NOMO-1 treated with dmso at 0.1 percent for 144 hours (cell line): ENCODE results near the gene S100A12.
"Not testable (repeated sequence)": the region's sequence is repeated elsewhere in the genome, so short reads cannot be mapped to it uniquely, and the experiment has no call there.

Source experiments
- DNase-seq: peaks from one replicate; lab custom pipeline; 2025; ENCODE audit not compliant: unreplicated experiment; lab: John Stamatoyannopoulos, UW

The S100A12 gene

DNA sequence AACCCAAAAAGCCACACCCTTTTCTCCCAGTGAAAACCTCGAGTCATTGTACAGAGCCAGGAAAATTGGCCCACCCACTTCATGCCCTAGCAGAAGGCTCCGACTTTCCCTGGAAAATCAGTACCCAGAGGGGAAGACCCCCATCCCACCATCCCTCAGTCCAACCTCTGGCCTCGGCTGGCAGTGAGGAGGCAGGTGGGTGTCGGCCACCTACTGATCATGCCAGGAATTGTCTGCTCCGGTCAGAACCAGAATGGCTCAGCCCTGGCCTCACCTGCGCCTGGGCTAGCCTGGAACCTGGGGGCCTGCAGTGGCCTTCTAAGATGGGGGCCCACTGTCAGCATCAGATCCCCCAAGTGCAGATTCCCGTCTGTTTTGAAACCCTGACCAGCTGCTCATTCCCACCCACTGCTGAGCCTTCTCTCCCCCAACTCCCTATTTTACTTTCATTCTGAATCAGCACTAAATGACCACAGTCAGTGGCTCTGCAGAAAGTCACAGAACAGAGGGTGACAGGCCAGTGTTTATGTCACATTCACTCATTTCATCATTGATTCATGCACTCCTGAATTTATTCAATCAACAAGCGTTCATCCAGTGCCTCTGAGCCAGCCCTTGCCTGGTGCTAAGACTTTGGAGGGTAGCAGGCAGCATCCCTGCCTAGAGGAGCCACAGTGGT, 20.8 kb downstream of the S100A12 start:
- DNase-seq, result no peak

DNA sequence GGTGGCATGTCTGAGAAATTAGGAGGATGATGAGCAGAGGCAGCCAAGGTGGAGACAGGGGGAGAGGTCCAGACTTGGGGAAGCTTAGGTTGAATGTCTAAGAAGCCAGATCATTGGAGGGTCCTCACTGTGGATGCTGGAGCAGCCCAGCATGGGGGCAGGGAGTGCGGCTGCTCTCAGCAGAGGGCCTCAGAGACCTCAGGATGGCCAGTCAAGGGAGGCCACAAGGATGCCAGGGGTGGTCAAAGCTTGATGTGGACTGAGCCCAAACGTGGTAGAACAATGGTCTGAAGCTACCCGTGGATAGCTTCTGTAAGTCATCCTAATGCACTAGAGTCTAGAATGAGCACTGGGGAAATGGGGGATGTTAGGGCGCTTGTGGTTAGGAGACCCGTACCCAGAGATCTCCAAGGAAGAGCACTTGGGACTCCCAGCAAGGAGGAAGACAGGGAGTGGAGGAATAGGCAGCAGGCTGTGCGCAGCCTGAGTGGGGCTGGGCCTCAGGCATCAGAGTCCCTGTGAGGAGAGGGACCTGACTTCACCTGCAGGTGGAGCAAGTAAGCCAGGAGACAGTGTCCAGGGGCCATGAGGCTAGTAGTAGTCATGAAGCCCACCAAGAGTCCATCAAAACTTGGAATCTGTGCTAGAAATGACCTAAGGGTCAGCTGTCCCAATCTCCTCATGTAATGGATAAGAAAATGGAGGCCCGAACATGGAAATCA, 22.0 kb downstream of the S100A12 start:
- no peak for DNase-seq

DNA sequence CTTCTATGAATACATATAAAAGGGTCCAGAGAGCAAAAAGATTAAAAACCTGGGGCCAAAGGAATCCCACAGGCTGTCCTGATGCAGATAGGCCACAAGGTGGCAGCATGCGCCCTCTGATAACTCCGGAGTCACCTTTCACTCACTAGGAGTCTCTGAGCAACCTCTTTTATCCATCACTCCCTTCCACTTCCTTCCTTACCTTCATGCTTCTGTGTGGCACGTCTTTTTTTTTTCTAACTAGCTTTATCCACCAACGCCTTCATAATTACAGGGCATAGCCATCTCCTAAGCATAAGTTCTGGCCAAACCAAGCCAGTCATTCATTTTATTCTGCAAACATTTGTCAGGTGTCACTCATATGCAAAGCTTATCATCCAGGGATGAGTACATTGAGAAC, 22.9 kb downstream of the S100A12 start:
- peak; percentile 52 for DNase-seq

DNA sequence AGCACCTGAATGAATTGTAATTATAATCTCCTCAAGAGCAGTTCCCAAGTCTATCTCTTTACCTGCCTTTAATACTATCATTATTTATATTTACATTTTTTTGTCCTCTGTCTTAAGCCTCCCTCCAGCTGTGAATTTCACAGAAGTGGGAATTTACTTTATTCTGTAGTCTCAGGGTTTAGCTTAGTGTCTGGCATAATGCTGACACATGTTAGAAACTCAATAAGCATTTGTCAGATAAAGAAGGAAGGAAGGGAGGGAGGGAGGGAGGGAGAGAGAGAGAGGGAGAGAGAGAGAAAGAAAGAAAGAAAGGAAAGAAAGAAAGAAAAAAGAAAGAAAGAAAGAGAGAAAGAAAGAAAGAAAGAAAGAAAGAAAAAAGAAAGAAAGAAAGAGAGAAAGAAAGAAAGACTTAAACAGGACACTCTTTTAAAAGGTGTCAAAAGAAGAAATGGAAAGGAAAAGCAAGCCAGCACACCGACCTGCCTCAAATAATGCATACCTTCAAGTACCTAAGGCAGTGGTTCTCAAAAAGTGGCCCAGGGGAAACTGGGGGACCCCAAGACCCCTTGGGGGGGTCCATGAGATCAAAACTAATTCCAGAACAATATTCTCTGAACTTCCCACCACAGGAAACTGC, 25.0 kb downstream of the S100A12 start:
- DNase-seq, result no peak

DNA sequence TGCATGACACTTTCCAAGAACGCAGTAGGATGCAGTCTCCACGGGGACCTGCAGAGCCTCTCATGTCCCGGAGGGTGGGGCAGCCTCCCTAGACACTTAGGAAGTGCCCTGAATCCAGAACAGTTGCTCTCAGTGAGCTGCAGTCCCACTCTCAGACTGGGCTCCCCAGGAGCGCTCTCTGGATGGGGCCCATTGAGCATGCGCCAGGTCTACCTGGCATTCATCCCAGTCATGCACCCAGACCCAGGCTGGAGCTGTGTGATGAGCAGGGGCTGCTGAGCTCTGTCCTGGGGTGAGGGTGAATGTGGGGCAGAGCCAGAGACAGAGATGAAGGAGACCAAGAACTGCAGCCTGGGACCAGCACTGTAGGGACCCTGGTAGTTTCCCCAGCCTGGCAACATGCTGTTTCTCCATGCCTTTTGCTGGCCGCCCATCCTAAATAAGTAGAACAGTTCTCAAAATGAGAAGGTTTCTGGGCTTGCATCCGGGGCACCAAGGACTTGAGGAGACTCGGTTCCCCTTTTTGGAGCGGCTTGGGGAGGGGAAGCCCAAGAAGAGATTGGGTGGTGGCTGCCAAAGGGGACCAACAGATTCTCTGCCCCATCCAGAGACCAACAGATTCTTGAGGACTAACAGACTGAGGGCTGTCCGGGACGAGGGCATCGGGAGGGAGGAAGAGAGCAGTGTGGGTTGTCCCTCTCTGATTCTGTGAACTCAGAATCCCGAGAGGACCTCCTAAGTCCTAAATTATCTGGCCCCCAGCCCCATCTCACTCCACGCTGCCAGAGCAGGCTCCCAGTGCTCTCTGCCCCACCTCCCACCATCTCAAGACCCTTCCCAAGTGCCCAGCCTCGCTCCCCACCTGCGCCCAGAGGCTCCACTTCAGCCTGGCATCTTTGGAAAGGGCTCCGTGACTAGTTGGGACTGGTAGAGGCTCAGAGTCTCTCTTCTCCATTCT, 25.8 kb downstream of the S100A12 start:
- no peak for DNase-seq

DNA sequence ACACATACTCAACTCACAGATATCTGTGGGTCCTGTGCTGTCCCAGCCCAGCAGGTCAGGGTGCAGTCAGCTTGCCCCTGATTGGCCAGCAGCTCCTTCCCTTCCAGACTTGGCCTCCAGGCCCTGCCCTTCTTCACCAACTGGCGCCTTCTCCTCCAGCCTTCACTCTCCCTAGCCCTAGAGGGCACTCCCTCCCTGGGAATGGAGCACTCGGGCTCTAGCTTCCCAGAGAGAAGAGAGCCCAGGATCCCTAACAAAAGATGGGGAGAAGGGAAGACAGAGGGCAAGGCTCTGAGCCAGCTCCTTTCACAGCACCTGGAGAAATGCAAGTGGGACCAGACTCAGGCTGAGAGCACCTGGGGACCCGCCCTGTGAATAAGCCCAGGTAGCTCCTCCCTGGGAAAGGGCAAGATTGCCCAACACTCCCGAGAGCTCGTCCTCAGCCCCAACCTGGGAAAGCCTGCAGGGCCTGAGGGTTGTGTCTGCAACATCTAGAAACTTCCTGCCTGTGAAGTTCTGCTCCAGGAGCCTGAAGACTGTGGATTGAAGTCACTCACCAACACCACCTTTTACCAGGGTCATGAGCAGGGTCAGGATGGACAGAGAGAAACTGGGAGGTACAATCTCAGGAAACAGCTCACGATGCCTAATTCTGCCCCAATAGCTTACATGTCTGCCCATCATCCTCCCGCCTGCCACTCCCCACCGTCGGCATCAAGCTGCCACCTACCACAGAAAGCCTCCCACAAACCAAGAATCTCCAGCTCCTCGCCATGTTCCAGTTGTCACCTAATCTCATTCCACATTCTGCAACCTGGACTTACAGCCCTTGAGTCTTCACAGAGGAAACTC, 26.7 kb downstream of the S100A12 start, which contains the start of gene PGLYRP4:
TSS of gene PGLYRP4 (minus strand) at position 331 of the 852 bp plus-strand sequence. CDS start 909 bp downstream, outside the sequence.
- no peak for DNase-seq

DNA sequence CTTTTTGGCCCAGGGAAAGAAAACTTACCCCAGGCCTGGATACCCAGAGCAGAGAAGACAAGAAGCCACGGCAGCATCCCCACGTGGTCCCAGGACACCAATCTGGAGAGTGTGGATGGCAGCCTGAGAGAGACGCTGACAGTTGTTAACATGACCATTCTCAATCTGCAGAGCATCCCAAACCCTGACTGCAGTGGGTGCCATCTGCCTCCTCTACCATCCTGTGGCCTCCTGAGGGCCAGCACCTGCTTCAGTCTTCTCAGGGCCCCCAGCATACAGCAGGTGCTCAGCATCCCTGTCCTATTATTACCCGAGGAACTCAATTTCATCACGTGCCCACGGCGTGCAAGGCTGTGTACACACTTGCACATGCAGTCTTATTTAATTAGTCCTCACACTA, 27.6 kb downstream of the S100A12 start:
- DNase-seq, result no peak

DNA sequence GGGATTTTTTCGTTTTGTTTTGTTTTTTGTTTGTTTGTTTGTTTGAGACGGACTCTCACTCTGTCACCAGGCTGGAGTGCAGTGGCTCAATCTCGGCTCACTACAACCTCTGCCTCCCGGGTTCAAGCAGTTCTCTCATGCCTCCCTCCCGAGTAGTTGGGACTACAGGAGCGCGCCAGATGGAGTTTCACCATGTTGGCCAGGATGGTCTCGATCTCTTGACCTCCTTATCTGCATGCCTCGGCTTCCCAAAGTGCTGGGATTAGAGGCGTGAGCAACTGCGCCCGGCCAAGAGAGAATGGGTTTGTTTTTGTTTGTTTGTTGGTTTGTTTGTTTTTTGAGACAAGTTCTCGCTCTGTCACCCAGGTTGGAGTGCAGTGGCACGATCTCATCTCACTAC, 28.4 kb downstream of the S100A12 start:
- DNase-seq, result not testable (repeated sequence)

DNA sequence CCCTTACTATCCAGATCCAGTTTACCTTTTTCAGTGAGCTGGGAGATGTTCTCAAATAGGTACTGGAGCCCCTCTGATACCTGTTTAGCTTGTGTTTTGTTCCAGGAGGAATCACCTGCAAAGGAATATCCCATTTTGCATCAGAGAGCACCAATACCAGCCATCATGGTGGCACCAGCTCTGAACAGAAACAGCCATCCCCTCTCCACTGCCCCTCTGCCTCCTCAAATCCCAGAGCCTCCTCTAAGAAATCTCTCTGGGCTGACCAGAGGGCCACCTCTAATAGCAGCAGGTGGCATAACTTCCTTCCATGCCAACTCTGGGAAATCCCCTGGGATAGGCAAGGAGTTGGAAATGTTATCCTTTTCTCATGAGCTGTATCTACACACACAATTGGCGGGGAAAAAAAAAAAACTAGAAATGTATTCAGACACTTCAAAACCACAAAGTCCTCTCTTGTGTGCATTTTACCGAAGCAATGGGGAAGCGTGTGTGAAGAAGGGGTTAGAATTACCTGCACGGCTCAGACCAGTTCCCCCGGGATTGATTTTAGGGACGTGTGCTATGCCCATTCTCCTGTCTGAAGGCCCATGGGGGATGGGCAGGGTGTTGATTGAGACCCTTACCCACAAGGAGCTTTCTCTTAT, 29.2 kb downstream of the S100A12 start:
- no peak for DNase-seq

DNA sequence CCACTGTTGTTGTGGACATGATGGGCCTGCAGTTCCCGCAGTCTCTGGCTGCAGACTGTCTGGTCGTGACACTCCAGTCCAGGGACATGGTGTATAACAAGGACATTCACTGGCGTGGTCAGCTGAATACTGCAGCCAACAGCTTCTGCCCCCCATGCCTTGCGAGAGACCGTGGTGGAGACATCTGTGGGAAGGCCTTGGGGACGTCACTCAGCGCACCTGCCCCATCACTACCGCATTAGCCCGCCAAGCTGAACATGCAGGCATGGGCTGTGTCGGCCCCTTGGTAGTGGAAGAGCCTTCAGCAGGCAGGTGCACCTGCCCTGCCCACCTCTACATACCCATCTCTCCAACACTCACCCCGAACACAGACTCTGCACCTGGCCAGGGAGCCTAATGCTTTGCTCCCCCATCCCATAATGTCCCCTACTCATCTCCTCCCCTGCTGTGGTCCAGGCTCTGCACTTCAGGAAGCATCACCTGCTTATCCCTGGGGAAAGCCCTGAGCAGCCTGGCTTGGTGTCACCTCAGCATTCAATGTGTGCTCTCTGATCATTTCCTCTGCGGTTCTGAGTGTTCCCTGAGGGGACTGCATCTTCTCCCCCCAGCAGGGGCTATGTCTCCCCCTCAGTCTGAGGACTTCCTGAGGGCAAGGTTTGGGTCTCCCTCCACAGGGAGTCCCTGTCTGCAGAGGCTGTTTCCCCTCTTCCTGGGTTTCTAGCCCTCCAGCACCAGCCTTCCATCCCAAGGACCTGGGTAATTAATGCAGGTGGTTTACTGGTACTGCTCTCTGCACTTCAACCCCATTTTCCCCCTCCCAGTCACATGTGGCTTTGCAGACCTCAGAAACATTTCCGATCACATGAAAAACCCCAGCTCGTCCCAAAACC, 30.0 kb downstream of the S100A12 start:
- no peak for DNase-seq

DNA sequence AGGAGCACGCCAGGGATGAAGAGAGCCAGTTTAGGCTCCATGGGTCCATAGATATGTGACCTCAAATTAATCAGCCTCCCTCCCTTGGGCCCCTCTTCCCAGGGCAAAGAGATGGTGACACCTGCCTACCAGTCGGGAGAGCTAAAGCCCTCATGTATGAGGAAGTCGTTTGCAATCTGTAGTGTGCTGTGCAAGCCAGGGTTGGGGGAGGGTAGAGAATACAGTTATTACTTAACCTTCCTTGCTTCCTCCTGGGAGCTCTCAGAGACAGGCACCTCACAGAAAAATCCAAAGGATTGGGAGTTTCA, 30.7 kb downstream of the S100A12 start:
- DNase-seq, result peak; percentile 75

DNA sequence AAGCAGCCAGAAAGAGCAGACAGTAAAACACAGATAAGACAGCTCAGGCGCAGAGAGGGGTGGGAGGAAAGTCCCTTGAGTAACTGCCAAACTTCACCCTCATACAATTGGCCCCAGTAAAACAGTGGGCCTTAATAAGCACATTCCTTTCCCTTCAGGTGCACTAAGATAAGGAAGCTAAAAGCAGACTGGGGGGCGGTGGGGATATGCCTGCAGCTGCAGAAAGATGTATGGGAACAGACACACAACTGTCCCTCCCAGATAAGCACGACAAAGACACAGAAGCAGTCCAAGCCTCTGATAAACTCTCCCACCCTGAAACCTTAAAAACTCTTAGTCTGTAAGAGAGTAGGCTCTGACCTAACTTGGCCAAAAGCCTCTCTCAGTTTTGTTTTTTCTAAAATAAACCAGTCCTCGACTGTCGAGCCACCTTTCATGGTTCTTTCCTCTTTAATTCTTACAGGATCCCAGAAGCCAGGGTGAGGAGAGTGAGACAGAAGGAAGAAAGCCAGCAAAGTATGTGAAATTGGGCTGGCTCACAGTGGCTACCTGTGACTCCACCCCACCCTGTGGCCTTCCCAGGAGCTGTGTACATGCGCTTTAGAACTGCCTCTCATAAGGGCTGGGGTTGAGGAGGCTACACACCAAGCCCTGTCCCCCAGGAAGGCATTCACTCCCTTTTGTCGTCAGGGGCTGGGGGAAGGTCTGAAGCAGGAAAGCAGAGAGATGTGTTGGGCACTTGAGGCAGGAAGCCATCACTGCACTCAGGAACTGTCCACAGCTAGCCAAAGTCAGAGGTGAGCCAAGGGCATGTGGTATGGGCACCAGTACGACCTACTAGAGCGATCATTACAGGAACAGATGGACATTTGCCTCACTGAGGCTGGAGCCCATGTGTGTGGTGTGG, 31.4 kb downstream of the S100A12 start:
- DNase-seq, result no peak

DNA sequence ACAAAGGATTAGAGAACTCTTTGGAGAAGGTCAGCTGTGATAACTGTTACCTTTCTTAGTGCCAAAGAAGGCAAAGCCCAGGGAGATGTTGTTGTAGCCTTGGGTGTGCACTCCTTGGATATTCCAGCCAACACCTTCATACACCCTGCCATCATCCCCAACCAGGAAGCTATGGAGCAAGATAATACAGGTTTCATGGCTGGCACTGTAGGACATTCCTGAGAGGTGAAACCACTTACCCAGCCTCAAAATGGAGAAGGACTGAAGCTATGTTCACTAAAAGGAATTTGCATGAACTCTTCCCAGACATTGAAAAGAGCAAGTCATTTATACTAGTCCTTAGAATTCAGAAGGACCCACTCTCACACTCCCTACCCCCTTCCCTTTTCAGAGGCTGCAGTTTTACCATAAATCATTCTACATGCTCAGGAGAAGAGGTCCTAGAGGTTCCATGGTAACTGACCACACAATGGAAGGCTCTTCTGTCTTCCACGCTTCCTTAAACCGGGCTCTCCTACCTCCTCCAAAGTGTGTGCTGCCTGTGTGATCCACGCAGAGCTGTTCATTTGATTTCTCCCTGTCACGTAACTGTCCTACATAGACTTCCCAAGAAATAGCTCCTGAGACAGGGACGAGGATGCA, 32.3 kb downstream of the S100A12 start:
- no peak for DNase-seq

DNA sequence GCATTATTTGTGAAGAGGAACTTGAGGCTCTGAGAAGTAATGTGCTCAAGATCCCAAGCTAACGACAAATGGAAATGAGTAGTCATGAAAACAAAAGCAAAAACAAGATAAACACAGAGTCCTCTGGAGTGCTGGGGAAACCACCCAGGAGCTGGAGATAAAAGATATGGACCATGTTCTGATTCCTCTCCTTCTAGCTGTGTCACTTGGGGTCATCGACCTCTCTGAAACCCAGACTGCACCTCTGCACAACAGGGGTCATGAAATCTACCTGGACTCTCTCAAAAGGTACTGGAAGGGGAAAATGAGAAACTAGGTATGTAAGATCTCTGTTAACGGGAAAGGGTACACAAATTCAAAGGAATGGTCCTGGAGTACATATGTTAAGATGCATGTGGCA, 33.2 kb downstream of the S100A12 start:
- no peak for DNase-seq

DNA sequence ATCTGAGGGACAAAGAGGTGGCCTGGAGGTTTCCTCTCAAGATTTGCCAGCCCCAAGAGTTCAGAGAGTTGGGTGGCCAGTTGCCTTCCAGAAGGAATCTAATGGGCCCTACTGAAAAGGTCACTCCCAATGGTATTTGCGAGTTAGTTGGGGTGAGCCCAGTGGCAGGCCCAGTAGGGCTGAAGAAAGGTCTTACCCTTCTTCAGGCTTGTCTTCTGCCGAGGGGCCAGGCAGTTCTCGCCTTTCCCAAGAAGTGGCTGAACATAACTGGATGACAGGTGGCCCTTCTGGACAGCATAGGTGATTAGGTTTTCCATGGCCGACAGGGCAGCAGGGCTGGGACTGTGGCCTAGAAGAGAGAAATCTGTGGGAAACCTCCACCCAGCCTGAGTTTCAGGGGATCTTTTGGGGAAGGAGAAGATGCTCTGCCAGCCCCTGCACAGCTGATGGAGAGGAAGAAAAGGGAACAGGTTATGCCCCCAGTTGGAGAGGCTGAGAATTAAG, 33.9 kb downstream of the S100A12 start:
- DNase-seq, result no peak

DNA sequence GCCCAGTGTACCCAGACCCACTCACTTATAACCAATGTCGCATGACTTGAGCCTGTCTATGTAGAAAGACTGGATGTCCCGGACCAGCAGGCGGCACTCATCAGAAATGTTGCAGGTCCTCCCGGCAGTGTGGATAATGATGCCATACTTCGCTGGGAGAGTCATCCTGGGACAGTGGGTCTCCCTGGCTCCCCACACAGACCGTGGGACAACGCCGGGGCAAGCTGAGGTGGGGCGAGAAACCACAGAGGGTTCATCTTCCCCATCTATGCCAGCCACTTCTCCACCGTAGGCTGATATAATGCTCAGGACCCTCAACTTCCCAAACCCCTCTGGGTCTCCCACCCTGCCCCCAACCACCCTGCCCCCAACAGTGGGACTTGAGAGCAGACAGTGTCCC, 35.1 kb downstream of the S100A12 start:
- DNase-seq, result no peak

DNA sequence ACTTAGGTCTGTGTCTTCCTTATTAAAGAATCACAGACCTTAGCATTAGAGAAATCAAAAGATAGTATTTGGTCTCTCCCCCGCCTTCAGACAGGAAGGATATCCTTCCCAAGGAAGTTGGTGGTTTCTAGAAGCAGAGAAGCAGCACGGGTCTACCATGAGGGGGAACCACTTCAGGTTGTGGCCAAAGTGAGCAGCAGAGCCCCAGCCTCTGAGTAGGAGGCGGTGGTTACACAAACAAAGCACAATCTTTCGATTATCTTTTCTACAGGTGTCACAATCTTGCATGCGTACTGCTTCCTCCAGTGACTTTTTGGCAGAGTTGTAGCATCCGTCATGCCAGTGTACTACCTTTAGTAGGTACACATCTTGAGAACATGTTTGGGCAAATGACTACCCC, 35.6 kb downstream of the S100A12 start:
- DNase-seq, result no peak
